CD4-positive, alpha-beta T cell treated with Interleukin-1 beta for 1 hour (primary cell): ENCODE measurements around the gene GPD1L.
"Not testable (repeated sequence)": the region's sequence is repeated elsewhere in the genome, so short reads cannot be mapped to it uniquely, and the experiment has no call there.

Experiments
- DNase-seq, 2 donors: peaks; one replicate each; pipeline ENCODE4 v3.0.0-alpha.2; 2020 to 2022

GPD1L gene

DNA sequence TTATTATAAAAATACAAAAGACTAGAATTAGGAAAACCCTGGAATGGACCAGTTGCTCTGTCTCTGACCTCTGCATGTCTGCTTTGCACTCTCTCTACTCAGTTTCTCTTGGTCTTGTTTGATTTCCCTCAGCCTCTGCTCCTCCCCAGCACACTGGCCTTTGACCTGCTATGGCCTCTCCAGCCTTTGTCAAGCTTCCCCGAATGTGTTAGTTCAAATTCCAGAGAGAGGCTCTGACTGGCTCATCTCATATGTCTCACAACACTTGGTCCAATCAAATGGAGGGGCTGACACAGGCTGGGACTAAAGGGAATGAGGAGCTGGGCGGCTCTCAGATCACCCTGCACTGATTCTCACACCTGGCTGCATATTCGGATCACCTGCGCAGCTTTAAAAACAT, 79.7 kb downstream of the GPD1L start:
- DNase-seq: no peak

DNA sequence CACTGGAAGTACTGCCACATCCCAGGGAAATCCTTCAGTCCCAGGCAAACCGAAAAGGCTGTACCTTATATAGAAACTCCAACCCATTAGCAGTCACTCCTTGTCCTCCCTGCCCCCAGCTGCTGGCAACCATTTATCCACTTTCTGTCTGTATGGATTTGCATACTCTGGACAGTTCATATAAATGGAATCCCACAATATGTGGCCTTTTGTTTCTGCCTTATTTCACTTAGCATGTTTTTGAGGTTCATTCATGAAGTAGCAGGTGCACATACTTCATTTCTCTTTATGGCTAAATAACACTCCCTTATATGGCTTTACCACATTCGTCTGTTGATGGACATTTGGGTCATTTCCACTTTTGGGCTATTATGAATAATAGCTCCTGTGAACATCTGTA, 80.5 kb downstream of the GPD1L start:
- no peak for DNase-seq

DNA sequence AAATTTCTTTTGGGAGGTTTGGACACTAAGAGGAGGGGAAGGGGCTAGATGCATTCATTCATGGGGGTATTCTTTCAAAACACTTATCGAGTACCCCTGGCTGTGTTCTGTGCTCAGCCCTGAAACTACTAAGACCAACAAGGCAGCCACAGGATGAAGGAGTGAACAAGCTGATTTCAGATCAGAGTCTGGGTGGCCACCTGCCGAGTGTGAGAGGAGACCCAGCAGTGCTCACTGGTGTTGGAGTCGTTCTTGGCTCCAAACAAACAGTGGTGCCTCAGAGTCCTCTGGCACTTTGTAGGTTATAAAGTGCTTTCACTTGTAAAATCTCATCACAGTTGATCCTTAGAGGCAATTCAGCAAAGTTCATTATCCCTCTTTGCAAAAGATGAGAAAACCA, 83.3 kb downstream of the GPD1L start:
- no peak for DNase-seq

DNA sequence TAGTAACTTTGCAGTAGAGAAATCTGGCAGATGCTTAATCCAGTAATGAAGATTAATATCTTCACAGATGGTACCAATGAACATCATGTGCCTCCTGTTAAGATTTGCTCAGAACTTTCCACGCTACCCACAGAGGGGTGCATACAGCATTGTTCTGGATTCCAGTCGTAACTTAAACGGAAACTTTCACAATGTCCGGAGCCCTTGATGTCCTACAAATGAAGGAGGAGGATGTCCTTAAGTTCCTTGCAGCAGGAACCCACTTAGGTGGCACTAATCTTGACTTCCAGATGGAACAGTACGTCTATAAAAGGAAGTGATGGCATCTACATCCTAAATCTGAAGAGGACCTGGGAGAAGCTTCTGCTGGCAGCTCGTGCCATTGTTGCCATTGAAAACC, 84.1 kb downstream of the GPD1L start:
- DNase-seq: not testable (repeated sequence)

DNA sequence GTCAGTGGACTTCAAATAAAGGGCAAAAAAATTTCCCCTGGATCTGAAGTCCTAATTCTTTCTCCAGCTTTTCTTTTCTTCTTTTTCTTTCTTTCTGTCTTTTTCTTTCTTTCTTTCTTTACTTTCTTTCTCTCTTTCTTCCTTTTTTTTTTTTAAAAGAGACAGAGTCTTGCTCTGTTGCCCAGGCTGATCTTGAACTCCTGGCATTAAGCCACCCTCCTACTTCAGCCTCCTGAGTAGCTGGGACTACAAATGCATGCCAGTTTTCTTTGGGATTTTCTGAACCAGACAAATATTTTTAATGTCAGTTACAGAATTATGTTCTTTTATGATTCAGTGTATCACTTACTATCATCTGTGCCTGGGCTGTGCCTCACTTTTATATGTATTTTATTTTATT, 86.7 kb downstream of the GPD1L start:
- DNase-seq: no peak

DNA sequence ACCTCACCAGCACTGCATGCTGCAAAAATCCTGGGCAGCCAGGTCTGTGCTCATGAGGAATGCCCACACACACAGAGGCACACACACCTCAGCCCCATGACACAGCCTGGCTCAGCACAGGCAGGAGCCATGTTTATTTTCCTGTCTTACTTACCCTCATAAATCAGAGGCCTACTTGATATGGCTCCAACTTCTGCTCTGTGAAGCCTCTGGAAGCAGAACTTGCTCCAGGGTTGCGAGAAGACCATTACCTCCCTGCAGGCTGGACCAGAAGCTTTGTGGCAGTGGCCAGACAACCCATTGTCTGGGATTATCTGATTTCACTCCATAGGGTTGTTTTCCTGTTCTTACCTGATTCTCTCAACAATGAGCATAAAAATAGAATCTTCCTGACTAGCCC, 88.2 kb downstream of the GPD1L start:
- DNase-seq: no peak

DNA sequence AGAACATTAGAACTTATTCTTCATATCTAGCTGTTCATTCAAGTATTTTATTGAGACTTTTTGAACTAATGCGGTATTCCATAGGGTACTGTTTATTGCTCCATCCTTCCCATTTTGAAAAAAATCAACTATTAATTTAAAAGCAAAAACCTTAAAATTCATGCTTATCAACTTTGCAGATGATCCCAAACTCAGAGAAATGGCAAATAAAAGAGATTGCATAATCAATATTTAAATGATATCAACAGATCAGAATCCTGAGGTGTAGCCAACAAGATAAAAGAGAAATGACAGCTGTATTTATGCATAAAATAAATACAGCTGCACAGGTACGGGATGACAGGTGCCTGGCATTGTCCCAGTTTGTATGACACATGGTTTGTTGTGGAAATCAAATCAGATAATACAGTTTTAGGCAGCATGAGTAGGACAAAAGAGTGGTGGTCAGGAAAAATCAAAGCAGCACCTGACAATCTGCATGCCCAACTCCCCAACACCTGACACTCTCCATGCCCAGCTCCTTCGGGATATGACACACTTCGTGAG, 89.6 kb downstream of the GPD1L start:
- DNase-seq: no peak

DNA sequence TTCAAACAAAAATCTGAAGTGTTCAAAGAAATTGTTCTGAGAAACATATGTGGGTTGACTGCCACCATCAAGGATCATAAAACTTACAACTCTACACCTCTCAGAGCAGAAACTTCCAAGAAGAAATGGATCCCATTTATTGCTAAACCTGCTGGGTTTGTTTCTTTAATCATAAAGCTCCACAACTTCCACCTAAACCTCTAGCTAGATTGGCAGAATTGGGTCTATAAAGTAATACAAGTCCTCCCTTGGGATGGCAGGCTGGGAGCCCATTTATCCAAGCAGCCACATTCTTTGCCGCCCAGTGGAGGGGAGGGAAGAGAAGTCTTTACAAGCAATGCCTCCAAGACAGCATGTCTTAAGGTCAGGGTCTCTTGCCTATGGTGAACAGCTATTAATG, 91.6 kb downstream of the GPD1L start:
- no peak for DNase-seq

DNA sequence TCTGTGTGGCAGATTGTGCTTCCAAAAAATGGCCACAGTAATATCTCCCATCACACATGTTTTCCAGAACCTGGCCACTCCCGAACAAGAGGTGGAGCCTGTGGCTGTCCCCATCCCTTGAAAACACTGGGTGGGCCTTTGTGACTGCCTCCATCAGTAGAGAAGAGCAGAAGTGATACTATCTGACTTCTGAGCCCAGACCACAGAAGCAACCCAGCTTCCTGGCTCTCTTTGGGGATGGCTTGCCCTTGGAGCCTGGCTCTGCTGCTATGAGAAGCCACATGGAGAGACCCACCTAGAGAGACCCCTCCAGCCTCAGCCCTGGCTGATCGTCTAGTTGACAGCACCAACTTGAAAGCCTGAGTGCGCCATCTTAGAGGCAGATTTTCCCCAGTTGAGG, 92.3 kb downstream of the GPD1L start:
- no peak for DNase-seq

DNA sequence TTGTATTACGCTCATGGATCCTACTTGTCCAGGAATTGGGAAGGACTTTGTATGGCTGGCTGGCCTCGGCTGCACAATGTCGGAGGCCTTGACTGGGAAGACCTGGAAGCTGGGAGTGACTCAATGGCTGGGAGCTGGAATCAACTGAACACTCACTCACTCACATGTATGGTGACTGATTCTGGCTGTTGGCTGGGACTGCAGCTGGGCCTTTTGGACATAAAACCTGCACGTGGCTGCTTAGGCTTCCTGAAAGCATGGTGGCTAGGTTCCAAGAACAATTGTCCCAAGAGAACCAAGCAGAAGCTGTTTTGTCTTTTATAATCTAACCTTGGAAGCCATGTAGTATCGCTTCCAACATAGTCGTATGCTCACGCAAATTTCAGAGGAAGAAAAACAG, 94.1 kb downstream of the GPD1L start:
- DNase-seq: no peak

DNA sequence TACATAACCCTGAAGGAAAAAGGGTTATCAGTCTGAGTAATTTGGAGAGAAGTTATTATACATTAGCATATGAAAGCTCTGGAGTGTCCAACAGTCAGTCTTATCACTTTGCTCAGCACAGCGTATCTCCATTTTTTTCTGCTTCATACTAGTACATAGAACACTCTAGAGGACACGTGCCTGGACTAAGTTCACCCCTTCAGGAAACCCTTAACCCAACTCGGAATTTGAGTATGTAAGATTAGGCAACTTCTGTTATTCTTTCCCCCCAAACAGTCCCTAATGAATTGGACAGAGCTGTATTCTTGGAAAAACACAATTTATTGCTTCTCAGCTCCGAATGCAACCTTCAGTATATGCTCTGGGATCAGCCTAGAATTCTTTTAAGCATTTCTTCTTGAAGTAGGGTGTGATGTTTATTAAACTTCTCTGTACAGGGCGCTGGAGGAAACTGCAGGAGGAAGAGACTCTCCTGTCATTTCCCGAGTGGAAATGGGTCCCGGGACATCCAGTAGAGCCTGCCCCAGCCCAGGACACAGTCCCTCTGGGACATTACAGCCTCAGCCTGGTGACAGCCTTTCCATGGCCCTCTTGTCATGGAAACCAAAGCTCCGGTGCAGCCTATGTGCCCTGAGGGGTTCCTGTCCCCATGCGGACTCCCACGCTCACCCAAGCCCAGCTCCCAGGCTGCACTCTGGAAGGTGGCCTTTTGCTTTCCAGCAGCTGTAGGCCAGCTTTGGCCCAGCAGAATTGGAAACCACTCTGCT, 94.8 kb downstream of the GPD1L start:
- DNase-seq: no peak

DNA sequence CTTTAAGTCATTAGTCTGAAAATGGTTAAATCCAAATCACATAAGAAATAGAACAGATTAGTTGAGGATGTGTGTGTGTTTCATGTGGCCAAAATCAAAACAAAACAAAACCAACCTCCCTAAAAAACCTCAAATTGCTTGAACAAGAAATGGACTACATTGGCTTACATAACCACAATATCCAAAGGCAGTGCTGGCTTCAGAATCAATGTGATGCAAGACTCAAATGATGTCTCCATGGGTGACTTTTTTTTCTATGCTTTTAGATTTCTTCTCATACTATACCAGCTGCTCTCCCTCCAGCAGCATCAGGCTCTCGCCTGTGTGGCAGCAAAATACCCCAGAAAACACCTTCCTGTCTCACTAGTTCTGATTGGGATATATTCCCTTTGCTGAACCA, 96.1 kb downstream of the GPD1L start:
- no peak for DNase-seq

DNA sequence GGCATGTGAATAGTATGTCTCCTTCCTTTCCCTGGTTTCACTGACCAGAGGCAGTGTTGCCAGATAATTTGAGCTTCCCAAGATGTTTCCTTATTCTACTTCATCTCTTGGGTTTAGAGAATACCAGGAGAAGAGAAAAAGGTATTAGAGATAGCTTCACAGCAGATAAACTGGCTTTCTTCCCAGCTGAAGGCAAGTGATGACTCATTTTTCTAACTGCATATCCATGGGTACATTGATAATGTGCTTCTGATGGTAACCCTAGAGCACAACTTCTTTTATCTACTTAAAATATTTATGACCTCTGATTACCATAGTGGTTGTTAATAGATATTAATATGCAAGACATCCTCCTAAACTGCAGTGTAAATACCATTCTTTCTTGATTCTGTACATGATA, 97.4 kb downstream of the GPD1L start:
- DNase-seq: no peak

DNA sequence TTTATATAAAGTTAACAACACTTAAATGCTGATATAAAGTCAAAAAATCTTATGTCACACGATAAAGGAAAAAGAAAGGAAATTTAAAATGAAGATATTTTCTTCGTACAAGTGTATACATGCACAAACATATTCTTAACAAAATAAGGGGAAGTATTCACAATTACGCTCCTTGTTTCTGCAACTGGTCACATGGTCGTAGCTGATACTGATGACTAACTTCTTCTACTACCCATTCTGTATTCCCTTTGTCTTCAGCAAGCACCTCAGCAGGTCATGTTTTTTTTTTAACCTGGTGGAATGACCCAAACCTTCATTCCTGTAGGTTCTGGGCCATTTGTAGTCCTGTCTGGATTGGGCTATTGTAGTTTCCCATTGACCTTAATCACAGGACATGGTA, 102.0 kb downstream of the GPD1L start:
- no peak for DNase-seq

DNA sequence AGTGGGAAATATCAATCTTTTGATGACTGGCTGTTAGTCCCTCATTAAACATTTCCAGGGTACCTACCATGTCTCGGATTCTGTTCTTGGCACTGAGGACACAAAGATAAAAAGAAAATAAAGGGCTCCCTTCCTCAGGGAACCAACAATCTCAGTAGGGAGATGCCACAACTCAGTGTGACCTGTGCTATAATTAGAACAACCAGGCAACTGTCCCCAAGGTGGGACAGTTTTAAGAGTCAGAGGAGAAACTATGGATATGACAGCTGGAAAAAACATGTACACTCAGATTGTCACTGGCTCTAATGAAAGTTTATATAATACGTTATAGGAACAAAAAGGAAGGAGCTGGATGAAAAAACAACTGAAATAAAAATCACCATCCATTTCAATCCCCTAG, 108.8 kb downstream of the GPD1L start:
- no peak for DNase-seq

DNA sequence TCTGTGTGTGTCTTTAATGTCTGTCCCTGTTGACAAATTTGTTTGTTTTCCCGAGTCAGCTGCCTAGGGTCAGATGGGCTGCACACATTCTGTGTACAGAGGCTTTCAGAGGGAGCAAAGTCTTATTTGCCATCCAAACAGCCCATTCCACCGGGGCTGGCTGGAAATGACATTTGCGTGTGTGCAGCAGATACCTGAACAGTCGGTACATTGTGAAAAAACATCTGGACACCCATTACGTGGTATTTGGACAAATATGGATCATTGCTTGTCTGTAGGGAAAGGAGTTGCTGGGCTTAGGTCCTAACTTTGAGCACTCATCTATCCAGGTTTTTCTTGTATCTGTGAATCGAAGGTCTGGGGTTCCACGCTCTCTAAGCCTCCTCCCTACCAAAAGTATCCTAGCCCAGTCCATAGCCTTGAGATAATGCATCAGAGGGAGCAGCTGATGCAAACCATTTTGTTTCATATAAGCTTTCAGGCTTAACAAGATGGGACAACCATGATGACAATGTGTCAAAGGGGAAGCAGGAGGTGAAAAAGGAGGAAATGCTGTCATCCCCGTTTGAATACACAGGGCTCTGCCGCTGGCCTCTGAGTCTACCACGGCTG, 109.9 kb downstream of the GPD1L start:
- DNase-seq: no peak

DNA sequence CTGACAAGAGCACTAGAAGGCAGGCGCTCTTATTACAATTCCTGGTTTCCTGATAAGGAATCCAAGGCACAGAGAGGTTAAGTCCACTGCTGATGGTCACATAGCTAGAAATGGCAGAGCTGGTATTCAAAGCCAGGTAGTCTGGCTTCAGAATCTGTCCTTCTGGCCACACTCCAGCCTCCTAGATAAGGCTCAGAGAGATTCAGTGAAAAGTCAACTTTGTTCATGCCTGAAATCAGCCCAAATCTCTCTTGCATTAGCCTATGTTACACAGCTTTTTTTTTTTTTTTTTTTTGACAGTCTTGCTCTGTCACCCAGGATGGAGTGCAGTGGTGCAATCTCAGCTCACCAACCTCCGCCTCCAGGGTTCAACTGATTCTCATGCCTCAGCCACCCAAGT, 110.9 kb downstream of the GPD1L start:
- no peak for DNase-seq
